ENCODE measurements around the gene HS6ST1.
A peak's percentile ranks its signal among the peaks of the same experiment; 100 is the strongest.

Gene HS6ST1

DNA sequence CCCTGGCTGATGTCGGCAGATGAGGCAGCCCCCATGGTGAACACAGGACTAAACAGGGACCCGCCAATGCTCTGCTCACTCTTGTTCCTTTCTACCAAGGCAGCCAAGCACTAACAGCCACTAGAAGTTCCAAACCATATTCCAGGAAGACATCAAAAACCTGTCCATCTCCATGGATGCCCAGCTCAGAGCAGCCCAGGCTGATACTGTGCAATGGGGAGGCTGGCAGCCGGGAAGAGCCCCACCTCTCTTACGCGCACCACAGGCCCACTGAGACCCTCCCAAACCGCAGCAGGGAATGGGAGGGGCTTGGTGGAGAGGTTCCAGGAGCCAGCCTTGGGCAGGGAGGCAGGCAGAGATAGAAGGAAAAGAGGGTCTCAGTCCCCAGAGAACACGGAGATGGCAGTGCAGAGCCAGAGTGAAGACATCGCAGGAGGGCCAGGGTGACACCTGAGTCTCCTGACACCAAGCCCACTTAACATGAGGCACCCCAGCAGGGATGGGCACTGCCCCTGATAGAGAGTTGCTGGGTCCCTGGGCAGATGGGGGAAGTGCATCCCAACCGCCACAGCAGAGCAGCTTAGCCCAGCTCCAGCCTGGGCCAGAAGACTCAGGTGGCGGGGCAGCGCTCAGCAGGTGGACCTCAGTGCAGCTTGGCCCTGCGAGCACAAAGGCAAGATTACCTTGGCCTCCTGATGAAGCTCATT, 3.4 kb downstream of the HS6ST1 start:
- no peaks in the 10 kb centered on the region for H3K27me3 ChIP-seq (ENCODE audit: insufficient read depth, low read length, poor library complexity)
- H3K4me3 ChIP-seq (ENCODE audit: low read depth in 1 of 2, low read length in 2 of 2), result peak overlapping the region; percentile 98 to 99; a peak in 3 of 4 replicates
- H3K4me1 ChIP-seq (ENCODE audit: insufficient read depth, low read length), result peaks cover 84% of the 10 kb centered on the region
- H3K27ac ChIP-seq (ENCODE audit: low read length), result peak overlapping the region; percentile 59
- no peaks in the 10 kb centered on the region for H3K9me3 ChIP-seq (ENCODE audit: insufficient read depth, low read length, severe bottlenecking)
- H3K79me2 ChIP-seq (ENCODE audit: insufficient read depth, low read length), result peaks cover 83% of the 10 kb centered on the region
- ATAC-seq (ENCODE audit: insufficient read depth, low read depth), result no peak
- TF ChIP-seq EZH2 (IDR thresholded peaks at IDR 0.05; ENCODE audit: borderline replicate concordance, low read depth, low read length, severe bottlenecking) (no peak), CTCF (IDR thresholded peaks at IDR 0.05; ENCODE audit: borderline replicate concordance, extremely low read depth, low read length, poor library complexity, severe bottlenecking) (no peak)
- DNase-seq, result peak; percentile 4
- H3K4me2 ChIP-seq (ENCODE audit: insufficient read depth, low read length), result peak overlapping the region; percentile 88
- peaks cover 76% of the 10 kb centered on the region for H4K20me1 ChIP-seq (ENCODE audit: insufficient read depth, low read length)
- no peak overlapping the region for H2AFZ ChIP-seq (ENCODE audit: low read depth, low read length)
- H3K36me3 ChIP-seq (ENCODE audit: insufficient read depth, low read length), result peaks cover 72% of the 10 kb centered on the region
- peak overlapping the region; percentile 88 for H3K9ac ChIP-seq (ENCODE audit: low read depth, low read length)

GRCh38 chr2:128314348-128315121, 4.1 kb downstream of the HS6ST1 start:
- Histone ChIP-seq H3K9me3 (ENCODE audit: insufficient read depth, low read length, severe bottlenecking) (no peaks in the 10 kb centered on the region), H3K4me1 (ENCODE audit: insufficient read depth, low read length) (peaks cover 81% of the 10 kb centered on the region), H3K9ac (ENCODE audit: low read depth, low read length) (peak overlapping the region; percentile 88), H3K27ac (ENCODE audit: low read length) (peak overlapping the region; percentile 18; the same call in 1 of the 2 replicates), H3K27me3 (ENCODE audit: insufficient read depth, low read length, poor library complexity) (no peaks in the 10 kb centered on the region), H2AFZ (ENCODE audit: low read depth, low read length) (no peak overlapping the region), H3K4me2 (ENCODE audit: insufficient read depth, low read length) (peak overlapping the region; percentile 88), H3K4me3 (ENCODE audit: low read depth in 1 of 2, low read length in 2 of 2) (peak overlapping the region in 1 of 2 experiments; percentile 98; a peak in 3 of 4 replicates), H3K36me3 (ENCODE audit: insufficient read depth, low read length) (peaks cover 80% of the 10 kb centered on the region), H3K79me2 (ENCODE audit: insufficient read depth, low read length) (peaks cover 90% of the 10 kb centered on the region), H4K20me1 (ENCODE audit: insufficient read depth, low read length) (peaks cover 84% of the 10 kb centered on the region)
- ATAC-seq (ENCODE audit: insufficient read depth, low read depth) (no peak), DNase-seq (no peak)
- TF ChIP-seq EZH2 (IDR thresholded peaks at IDR 0.05; ENCODE audit: borderline replicate concordance, low read depth, low read length, severe bottlenecking), result no peak

DNA sequence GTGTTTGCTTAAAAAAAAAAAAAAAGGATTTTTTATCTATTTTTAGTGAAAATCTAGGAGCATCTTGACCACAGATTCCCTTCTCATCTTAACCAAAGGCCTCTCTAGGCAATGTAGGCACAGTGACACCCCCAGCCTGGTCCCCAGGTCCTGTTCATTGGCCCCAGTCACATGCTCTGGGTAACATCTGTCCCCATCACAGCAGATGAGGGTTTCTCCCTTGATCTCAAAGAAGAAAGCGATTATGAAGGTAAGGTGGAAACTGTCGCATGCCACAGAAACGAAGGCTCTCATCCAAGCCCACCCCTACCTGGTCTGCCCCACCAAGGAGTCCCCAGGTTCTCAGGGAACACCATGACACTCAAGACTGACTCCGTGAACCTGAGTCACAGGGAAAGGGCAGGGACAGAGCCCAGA, 4.7 kb downstream of the HS6ST1 start:
- ATAC-seq (ENCODE audit: insufficient read depth, low read depth), result no peak
- Histone ChIP-seq H3K27ac (ENCODE audit: low read length) (peak overlapping the region; percentile 18; the same call in 1 of the 2 replicates), H3K4me2 (ENCODE audit: insufficient read depth, low read length) (peak overlapping the region; percentile 88), H3K9me3 (ENCODE audit: insufficient read depth, low read length, severe bottlenecking) (no peaks in the 10 kb centered on the region), H3K79me2 (ENCODE audit: insufficient read depth, low read length) (peaks cover 93% of the 10 kb centered on the region), H2AFZ (ENCODE audit: low read depth, low read length) (no peak overlapping the region), H4K20me1 (ENCODE audit: insufficient read depth, low read length) (peaks cover 90% of the 10 kb centered on the region), H3K9ac (ENCODE audit: low read depth, low read length) (peak overlapping the region; percentile 88; the same call in 1 of the 2 replicates), H3K36me3 (ENCODE audit: insufficient read depth, low read length) (peaks cover 86% of the 10 kb centered on the region), H3K27me3 (ENCODE audit: insufficient read depth, low read length, poor library complexity) (no peaks in the 10 kb centered on the region), H3K4me3 (ENCODE audit: low read depth in 1 of 2, low read length in 2 of 2) (peak overlapping the region in 1 of 2 experiments; percentile 98; a peak in 2 of 4 replicates), H3K4me1 (ENCODE audit: insufficient read depth, low read length) (peaks cover 75% of the 10 kb centered on the region)
- peak; percentile 19 for DNase-seq
- TF ChIP-seq CTCF (IDR thresholded peaks at IDR 0.05; ENCODE audit: borderline replicate concordance, extremely low read depth, low read length, poor library complexity, severe bottlenecking) (no peak), EZH2 (IDR thresholded peaks at IDR 0.05; ENCODE audit: borderline replicate concordance, low read depth, low read length, severe bottlenecking) (no peak)
